ENCODE results near the gene SPACA9. TPM values are rescaled to one million over a fixed set of nuclear protein-coding genes. Genes with fewer than 3 reads are reported as not detected.

The SPACA9 gene
- total RNA-seq, 4 donors from 2014 or later = 9.0 to 14.7 (median 11.7) TPM

DNA sequence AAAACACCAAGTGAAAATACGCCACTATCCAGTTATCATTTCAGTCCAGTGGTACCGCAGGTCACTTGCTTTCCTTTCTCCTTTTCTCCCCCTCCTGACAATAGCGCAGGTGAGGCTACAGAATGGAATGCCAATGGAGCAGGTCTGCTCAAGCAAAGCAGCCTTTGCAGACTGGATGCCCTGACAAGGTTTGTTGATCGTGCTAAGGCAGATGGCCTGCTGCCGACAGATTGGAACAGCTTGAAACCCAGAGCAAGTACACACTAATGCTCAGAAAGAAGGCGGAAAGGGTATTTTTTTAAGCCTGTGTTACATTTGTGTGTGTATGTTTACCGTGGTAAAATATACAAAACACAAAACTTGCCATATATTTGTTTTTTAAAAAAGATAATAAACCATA is 19.4 kb downstream of the SPACA9 start:
- 92 to 95% methylated on average over 7 of the region's 7 CpGs for WGBS, 2 donors
- TF ChIP-seq, protein P1, sequence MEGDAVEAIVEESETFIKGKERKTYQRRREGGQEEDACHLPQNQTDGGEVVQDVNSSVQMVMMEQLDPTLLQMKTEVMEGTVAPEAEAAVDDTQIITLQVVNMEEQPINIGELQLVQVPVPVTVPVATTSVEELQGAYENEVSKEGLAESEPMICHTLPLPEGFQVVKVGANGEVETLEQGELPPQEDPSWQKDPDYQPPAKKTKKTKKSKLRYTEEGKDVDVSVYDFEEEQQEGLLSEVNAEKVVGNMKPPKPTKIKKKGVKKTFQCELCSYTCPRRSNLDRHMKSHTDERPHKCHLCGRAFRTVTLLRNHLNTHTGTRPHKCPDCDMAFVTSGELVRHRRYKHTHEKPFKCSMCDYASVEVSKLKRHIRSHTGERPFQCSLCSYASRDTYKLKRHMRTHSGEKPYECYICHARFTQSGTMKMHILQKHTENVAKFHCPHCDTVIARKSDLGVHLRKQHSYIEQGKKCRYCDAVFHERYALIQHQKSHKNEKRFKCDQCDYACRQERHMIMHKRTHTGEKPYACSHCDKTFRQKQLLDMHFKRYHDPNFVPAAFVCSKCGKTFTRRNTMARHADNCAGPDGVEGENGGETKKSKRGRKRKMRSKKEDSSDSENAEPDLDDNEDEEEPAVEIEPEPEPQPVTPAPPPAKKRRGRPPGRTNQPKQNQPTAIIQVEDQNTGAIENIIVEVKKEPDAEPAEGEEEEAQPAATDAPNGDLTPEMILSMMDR (IDR thresholded peaks at IDR 0.05) = no peak
- no peak for TF ChIP-seq POLR2A (IDR thresholded peaks at IDR 0.05)
- H3K4me3 ChIP-seq (ENCODE audit: low read depth, poor library complexity, severe bottlenecking) = no peak overlapping the region
- intact Hi-C loops (cut with DNase I; ENCODE audit: low total_unique reads) = no loop called here
- no peak for DNase-seq (ENCODE audit: low spot score in 2 of 2)

DNA sequence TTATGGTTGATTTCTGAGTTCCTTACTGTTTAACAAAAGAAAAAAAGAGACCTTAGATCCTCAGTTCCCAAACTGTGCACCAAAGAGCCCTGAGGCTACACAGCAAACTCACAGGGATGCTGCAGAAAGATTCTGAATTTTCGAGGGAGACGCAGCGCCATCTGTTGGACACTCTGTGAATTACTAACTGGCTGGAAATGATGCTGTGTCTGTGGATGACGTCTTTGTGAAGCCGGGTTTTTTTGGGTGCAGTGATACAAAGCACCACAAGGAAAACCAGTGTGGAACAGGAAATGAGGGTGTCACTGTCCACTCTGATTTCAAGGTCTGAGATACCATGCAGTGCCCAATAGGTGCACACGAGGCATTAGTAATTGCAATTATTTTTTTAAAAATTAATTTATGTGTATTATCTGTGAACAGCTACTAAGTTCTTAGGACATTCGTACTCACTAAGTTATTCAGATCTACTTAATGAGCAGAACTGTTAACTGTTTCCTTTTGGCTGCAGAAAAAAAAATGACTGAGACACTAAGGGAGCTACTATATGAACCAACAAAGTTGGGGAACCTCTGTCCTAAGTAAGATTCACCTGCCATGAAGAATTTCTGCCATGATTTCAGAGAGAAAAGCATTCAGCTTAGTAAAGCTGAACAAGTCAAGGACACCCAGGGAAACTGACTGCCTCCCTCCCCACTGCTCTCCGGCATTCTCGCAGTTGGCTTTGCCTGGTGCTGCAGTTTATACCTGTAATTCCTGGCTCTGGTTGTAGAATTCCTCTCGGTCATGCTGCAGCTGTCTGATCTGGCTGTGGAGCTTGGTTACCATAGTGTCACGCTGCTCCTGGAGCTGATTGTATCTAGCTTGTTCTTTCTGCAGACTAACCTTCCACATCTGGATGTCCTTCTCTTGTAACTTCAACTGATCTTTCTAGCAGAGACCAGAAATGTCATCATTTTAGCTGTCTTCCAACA is 23.4 kb downstream of the SPACA9 start:
- H3K4me3 ChIP-seq (ENCODE audit: low read depth, poor library complexity, severe bottlenecking) = no peak overlapping the region
- DNase-seq (ENCODE audit: low spot score in 2 of 2) = peak; percentile 78 to 92
- TF ChIP-seq, protein P1 (IDR thresholded peaks at IDR 0.05) = peak in 1 of 3 donors; percentile 87
- TF ChIP-seq POLR2A (IDR thresholded peaks at IDR 0.05) = no peak
- 41 to 46% methylated on average over 11 of the region's 11 CpGs for WGBS, 2 donors
- intact Hi-C loops (cut with DNase I; ENCODE audit: low total_unique reads) = no loop called here

DNA sequence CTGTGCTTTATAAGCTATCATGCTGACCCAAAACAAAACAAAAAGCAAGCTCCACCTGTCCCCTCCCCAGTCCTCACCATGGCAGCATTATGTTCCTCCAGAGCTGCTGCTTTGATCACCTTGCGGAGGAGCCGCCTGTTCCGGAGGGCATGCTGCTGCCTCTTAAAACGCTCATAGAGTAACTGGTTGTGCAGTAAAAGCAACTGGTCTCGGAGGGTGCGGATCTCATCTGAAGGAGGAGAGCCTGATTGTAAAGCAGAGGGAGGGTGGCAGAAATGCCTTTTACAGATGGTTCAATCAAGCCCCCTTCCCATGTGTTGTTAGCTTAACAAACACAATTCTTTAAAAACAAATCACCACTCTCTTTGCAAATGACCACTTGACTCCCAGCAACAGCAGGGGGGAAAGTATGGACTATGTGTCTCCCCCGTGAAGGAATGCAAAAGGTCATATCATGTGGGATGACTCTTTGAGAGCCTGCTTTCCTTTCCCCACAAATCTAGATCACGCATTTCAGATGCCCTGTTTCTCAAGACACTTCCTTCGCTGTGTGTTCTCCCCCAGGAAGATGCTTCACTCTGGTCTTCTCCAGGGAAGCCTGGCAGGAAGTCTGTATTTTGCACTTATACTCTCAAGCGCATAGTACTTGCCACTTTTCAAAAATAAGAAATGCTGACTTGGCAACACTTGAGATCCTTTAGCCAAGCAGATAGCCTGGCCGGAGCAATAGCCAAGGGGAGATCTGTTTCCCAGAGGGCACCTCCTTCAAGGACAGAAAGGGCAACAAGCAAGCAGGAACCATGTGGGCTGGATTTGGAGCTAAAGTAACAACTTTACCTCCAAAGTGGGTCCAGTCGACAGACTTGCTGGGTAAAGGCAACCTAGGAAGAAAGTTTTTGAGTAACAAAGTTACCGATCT is 25.1 kb downstream of the SPACA9 start:
- TF ChIP-seq POLR2A (IDR thresholded peaks at IDR 0.05) = no peak
- TF ChIP-seq, protein P1 (IDR thresholded peaks at IDR 0.05) = no peak
- WGBS, 2 donors = 85 to 89% methylated on average over 13 of the region's 13 CpGs
- intact Hi-C loops (cut with DNase I; ENCODE audit: low total_unique reads) = no loop called here
- DNase-seq (ENCODE audit: low spot score in 2 of 2) = no peak
- H3K4me3 ChIP-seq (ENCODE audit: low read depth, poor library complexity, severe bottlenecking) = no peak overlapping the region

DNA sequence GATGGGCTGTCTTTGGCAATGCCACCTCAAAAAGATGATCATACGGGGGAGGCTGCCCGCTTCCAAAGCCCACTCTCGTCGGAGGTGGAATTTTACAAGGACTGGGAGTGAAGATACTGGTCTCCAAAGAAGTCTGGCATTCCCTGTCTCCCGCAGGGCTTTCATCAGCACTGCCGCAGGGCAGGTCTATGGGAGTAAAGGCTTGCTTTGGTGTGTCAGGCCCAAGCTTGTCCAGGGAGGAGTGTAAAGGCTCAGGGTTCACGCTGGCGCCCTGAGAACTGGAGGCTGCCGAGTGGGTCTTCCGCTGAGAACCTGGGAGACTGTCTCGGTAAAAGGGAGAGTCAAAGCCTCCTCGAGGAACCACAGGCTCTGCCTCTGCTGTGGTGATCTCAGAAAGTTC is 27.0 kb downstream of the SPACA9 start:
- no peak overlapping the region for H3K4me3 ChIP-seq (ENCODE audit: low read depth, poor library complexity, severe bottlenecking)
- 70 to 80% methylated on average over 12 of the region's 12 CpGs for WGBS, 2 donors
- TF ChIP-seq POLR2A (IDR thresholded peaks at IDR 0.05) = no peak
- TF ChIP-seq, protein P1 (IDR thresholded peaks at IDR 0.05) = no peak
- intact Hi-C loops (cut with DNase I; ENCODE audit: low total_unique reads) = no loop called here
- no peak for DNase-seq (ENCODE audit: low spot score in 2 of 2)

DNA sequence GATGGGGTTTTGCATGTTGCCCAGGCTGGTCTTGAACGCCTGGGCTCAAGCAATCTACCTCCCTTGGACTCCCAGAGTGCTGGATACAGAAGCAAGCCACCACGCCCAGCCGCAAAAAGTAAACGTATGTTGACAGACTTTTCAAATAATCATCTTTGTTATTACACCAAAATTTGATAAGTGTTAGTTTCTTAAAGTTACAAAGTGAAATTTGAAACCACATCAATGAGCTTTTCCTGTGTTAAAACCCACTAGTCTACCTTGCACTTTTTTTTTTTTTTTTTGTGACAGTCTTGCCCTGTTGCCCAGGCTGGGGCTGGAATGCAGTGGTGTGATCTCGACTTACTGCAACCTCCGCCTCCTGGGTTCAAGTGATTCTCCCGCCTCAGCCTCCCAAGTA is 29.9 kb downstream of the SPACA9 start:
- intact Hi-C loops (cut with DNase I; ENCODE audit: low total_unique reads) = no loop called here
- H3K4me3 ChIP-seq (ENCODE audit: low read depth, poor library complexity, severe bottlenecking) = no peak overlapping the region
- WGBS, 2 donors = 91 to 93% methylated on average over 7 of the region's 7 CpGs
- DNase-seq (ENCODE audit: low spot score in 2 of 2) = no peak
- TF ChIP-seq, protein P1 (IDR thresholded peaks at IDR 0.05) = no peak
- no peak for TF ChIP-seq POLR2A (IDR thresholded peaks at IDR 0.05)
